ENCODE measurements around the gene ACHE.
"Not testable (repeated sequence)": the region's sequence is repeated elsewhere in the genome, so short reads cannot be mapped to it uniquely, and the experiment has no call there.

Gene ACHE

DNA sequence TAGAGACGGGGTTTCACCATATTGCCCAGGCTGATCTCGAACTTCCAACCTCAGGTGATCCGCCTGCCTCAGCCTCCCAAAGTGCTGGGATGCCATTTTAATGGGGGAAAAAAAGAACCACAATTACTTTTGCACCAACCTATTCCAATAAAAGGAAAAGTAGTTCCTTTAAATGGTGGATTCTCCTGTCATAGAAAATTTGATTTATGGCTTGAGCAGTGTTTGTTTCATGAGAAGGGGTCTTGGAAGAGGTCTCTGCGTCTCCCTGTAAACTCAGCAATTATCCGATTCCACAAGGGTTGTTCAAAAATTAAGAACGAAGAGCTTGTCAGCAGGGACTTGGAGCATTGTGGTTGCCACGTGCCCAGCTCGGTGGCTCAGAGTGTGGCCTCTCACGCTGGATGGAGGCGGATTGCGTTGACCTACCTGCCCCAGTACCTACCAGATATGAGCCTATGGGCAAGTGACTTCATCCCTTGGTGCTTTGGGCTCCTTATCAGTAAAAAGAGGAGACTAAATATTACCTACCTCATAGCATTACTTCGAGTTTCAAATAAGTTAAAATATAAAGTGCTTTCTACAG, 31.3 kb downstream of the ACHE start:
- no peak overlapping the region for H3K27ac Mint-ChIP-seq
- peaks cover 46% of the 10 kb centered on the region for H3K36me3 Mint-ChIP-seq
- no peak for ATAC-seq
- no peaks in the 10 kb centered on the region for H3K9me3 Mint-ChIP-seq
- H3K4me1 Mint-ChIP-seq: peaks cover 26% of the 10 kb centered on the region
- no peaks in the 10 kb centered on the region for H3K27me3 Mint-ChIP-seq
- no peak overlapping the region for H3K4me3 Mint-ChIP-seq

DNA sequence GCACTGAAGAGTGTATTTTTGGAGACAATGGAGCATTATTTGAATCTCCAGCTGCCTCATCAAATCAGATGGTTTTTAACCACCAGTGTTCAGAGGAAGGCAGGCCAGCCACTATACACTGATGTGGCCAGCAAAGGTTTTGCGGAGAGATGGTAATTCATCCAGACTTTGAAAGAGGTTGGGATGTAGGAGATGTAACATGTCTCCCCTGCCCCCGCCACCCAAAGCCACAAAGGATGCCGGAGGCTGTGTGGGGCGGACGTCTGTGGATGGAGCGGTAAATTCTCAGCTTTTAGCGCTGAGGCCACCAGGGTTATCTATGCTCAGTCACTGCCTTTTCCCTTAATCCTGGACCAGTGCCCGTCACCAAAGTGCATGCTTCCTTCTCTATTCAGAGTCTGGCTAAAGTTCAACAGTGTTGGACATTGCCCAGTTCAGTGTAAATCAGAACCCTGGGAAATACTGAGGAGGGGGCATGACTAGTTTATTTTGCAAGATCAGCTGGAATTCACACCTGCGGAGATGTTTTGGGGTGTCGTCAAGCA, 32.2 kb downstream of the ACHE start:
- ATAC-seq: no peak
- Mint-ChIP-seq H3K4me1 (peaks cover 22% of the 10 kb centered on the region), H3K4me3 (no peak overlapping the region), H3K27ac (no peak overlapping the region), H3K36me3 (peaks cover 55% of the 10 kb centered on the region), H3K9me3 (no peaks in the 10 kb centered on the region), H3K27me3 (no peaks in the 10 kb centered on the region)

DNA sequence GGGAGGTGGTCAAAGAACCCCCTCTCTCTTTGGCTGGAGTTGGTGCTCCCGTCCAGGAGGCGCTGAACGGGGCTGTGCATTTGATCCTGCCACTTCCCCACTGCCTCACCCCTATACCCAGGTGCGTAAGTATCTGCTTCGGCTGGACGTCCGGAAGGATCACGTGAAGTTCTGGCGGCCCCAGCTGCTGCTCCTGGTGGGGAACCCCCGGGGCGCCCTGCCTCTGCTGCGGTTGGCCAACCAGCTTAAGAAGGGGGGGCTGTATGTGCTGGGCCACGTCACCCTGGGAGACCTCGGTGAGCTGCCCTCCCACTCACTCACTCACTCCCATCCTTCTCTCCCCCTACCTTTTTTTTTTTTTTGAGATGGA, 34.1 kb downstream of the ACHE start:
- peaks cover 3% of the 10 kb centered on the region for H3K4me1 Mint-ChIP-seq
- H3K36me3 Mint-ChIP-seq: peaks cover 64% of the 10 kb centered on the region
- ATAC-seq: no peak
- H3K9me3 Mint-ChIP-seq: no peaks in the 10 kb centered on the region
- no peak overlapping the region for H3K27ac Mint-ChIP-seq
- H3K27me3 Mint-ChIP-seq: no peaks in the 10 kb centered on the region
- H3K4me3 Mint-ChIP-seq: no peak overlapping the region

DNA sequence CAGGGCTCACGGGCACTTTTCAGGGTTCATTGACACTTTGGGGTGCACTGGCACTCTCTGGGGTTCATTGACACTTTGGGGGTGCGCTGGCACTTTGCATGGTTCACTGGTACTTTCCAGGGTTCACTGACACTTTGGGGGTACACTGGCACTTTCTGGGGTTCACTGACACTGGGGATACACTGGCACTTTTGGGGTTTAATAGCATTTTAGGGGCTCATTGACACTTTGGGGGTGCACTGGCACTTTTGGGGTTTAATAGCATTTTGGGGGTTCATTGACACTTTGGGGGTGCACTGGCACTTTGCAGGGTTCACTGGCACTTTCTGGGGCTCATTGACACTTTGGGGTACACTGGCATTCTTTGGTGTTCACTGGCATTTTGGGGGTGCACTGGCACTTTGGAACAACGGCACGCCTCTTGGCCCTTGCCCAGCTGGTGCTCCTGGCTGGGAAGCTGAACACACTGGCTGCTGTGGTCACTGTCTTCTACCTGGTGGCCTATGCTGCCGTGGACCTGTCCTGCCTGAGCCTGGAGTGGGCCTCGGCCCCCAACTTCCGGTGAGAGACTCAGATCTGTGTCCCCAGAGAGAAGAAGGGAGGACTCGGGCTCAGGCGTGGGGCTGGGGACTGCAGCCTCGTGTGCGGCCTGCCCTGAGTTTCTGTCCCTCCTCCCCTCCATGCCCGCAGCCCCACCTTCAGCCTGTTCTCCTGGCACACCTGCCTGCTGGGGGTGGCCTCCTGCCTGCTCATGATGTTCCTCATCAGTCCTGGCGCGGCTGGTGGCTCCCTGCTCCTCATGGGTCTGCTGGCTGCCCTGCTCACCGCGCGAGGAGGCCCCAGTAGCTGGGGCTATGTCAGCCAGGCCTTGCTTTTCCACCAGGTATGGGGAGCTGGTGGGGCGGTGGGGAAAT, 34.7 kb downstream of the ACHE start:
- Mint-ChIP-seq H3K27me3 (no peaks in the 10 kb centered on the region), H3K4me1 (peaks cover under 1% of the 10 kb centered on the region), H3K9me3 (no peaks in the 10 kb centered on the region), H3K36me3 (peaks cover 65% of the 10 kb centered on the region), H3K4me3 (no peak overlapping the region), H3K27ac (no peak overlapping the region)
- no peak for ATAC-seq

DNA sequence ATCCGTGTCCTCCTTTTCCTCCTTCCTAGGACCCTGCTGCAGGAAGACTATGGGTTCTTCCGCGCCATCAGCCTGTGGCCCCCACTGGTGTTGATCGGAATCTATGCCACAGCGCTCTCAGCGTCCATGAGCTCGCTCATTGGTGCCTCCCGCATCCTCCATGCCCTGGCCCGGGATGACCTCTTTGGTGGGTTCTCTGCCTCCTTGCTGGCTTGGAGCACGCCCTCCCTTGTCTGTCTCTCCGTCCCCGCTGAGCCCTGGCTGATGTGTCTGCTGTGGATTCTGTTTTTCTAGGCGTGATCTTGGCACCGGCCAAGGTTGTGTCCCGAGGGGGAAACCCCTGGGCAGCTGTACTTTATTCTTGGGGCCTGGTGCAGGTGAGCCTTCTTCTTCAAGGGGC, 35.8 kb downstream of the ACHE start:
- no peaks in the 10 kb centered on the region for H3K27me3 Mint-ChIP-seq
- no peak overlapping the region for H3K4me3 Mint-ChIP-seq
- peaks cover 9% of the 10 kb centered on the region for H3K4me1 Mint-ChIP-seq

DNA sequence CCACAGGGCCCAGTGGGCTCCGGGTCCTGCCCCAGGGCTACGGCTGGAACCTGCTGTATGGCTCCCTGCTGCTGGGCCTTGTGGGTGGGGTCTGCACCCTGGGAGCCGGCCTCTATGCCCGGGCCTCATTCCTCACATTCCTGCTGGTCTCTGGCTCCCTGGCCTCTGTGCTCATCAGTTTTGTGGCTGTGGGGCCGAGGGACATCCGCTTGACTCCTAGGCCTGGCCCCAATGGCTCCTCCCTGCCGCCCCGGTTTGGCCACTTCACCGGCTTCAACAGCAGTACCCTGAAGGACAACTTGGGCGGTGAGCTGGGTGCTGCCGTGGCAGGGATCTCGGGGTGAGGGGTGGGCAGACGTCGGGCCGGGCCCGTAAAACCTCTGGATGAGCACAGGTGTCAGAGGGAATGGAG, 38.8 kb downstream of the ACHE start:
- Mint-ChIP-seq H3K4me1 (peaks cover 34% of the 10 kb centered on the region), H3K27me3 (no peaks in the 10 kb centered on the region), H3K9me3 (no peaks in the 10 kb centered on the region), H3K36me3 (peaks cover 46% of the 10 kb centered on the region), H3K4me3 (no peak overlapping the region), H3K27ac (no peak overlapping the region)
- ATAC-seq: no peak

More for the DNA sequence above, 35.8 kb downstream of the ACHE start:
- Mint-ChIP-seq H3K36me3 (peaks cover 74% of the 10 kb centered on the region), H3K27ac (no peak overlapping the region), H3K9me3 (no peaks in the 10 kb centered on the region)
- no peak for ATAC-seq

DNA sequence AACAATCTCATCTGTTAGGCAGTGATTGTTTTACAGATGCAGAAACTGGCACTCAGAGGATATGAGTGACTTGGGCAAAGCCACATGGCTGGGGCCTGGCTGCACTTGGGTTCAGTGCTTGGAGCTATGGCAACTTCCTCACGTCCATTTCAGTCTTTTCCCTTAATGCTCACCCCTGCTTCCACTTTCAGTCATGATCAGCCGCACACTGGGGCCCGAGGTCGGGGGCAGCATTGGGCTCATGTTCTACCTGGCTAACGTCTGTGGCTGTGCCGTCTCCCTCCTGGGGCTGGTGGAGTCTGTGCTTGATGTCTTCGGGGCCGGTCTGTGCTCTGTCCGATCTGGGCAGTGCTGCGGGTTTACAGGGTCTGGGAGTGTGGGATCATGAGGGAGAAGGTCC, 40.2 kb downstream of the ACHE start:
- Mint-ChIP-seq H3K27ac (no peak overlapping the region), H3K4me1 (peaks cover 37% of the 10 kb centered on the region), H3K36me3 (peaks cover 39% of the 10 kb centered on the region), H3K27me3 (no peaks in the 10 kb centered on the region), H3K9me3 (no peaks in the 10 kb centered on the region), H3K4me3 (no peak overlapping the region)
- no peak for ATAC-seq

DNA sequence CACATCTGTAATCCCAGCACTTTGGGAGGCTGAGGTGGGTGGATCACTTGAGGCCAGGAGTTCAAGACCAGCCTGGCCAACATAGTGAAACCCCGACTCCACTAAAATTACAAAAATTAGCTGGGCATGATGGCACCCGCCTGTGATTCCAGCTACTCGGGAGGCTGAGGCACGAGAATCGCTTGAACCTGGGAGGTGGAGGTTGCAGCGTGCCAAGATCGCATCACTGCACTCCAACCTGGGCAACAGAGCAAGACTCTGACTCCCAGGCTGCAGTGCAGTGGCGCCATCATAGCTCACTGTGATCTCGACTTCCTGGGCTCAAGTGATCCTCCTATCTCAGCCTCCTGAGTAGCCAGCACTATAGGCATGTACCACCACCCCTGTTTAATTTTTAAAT, 40.8 kb downstream of the ACHE start:
- peaks cover 33% of the 10 kb centered on the region for H3K36me3 Mint-ChIP-seq
- not testable (repeated sequence) for H3K9me3 Mint-ChIP-seq, H3K27ac Mint-ChIP-seq, H3K4me3 Mint-ChIP-seq, ATAC-seq, H3K27me3 Mint-ChIP-seq
- peaks cover 37% of the 10 kb centered on the region for H3K4me1 Mint-ChIP-seq

DNA sequence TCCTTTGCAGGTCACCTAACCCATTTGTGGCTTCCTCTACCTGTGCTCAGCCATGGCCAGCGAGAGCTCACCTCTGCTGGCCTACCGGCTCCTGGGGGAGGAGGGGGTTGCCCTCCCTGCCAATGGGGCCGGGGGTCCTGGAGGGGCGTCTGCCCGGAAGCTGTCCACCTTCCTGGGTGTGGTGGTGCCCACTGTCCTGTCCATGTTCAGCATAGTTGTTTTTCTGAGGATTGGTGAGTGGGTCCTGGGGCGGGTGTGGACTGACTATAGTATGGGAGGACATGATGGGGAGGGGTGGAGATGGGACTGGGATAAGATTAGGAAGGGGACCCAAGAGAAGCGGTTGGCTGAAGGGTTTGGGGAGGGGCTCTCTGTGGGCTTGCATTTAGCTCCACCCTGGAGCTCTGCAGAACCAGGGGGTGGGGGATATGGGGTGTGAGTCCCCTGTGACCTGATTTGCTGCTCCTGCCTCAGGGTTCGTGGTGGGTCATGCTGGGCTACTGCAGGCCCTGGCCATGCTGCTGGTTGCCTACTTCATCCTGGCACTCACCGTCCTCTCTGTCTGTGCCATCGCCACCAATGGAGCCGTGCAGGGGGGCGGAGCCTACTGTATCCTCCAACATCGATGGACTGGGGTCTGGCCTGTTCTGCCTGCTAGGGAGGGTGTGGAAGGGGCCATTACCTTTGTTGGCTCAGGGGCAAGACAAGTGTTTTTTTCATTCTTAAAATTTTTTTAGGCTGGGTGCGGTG, 41.4 kb downstream of the ACHE start:
- H3K27ac Mint-ChIP-seq: peak overlapping the region; percentile 64
- H3K4me3 Mint-ChIP-seq: no peak overlapping the region
- peaks cover 37% of the 10 kb centered on the region for H3K4me1 Mint-ChIP-seq
- H3K27me3 Mint-ChIP-seq: no peaks in the 10 kb centered on the region
- ATAC-seq: no peak
- no peaks in the 10 kb centered on the region for H3K9me3 Mint-ChIP-seq
- H3K36me3 Mint-ChIP-seq: peaks cover 27% of the 10 kb centered on the region

DNA sequence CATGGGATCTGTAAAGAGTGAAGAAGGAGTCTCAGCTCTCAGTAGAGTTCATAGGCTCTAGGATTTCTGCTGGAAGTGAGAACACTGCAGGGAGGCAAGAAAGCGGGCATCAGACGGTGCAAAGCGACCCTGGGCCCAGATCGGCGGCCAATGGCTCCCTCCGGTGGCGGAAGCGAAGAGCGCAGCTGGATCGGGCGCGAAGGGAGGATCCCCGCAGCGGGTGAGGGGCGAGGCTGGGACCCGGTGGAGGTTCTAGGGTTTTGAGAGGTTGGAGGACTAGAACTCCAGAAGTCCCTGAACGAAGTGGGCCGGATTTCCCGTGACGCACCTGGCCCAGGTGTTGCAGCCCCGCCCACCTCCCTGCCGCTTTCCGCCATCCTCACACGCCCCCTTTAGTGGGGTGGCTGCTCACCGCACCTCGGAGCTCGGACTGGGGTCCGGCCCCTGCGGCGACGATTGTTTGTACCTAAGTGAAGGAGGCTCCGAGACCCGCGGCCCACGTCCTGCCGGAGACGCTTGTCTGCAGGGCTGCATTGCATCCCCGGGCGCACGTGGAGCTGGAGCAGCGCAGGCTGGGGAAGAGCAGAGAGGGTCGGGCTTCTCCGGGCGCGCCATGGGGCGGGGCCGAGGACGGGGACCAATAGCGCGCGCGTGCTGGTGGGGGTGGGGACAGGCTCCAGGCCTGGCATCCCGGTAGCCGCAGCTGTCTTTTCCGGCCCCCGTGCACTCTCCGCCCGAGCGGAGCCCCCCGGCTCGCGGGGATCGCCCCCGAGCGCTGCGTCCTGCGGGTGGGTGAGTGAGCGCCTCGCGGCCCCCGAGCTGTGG, 43.4 kb downstream of the ACHE start, which contains the start of gene SLC12A9:
TSS of gene SLC12A9 (plus strand) at position 666 of the 825 bp plus-strand sequence. CDS start 1,485 bp downstream, outside the sequence.
- Mint-ChIP-seq H3K36me3 (peaks cover 15% of the 10 kb centered on the region), H3K9me3 (no peaks in the 10 kb centered on the region), H3K27ac (peak within 1 kb of the TSS; percentile 64), H3K4me3 (peak within 1 kb of the TSS; percentile 97), H3K4me1 (peaks cover 37% of the 10 kb centered on the region), H3K27me3 (no peaks in the 10 kb centered on the region)
- ATAC-seq: peak; percentile 97

DNA sequence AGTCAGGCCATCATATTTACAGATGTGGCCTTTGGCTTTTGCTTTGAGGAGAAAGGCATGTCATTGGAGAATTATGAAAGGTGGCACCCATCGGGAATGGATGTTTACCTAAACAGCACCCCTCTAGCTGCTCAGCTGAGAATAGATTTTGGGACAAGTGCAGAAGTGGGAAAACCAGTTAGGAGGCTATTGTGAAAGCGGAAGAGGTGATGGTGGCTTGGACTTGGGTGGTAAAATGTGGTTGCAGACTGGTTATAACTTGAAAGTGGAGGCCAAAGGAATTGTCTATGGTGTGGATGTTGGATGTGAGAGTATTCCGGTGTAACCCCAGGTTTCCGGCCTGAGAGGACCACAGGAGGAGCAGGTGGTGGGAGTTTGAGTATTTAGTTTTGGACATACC, 48.3 kb downstream of the ACHE start:
- Mint-ChIP-seq H3K27ac (no peak overlapping the region), H3K4me1 (peaks cover 7% of the 10 kb centered on the region), H3K9me3 (no peaks in the 10 kb centered on the region), H3K36me3 (no peaks in the 10 kb centered on the region), H3K4me3 (no peak overlapping the region), H3K27me3 (no peaks in the 10 kb centered on the region)
- no peak for ATAC-seq

DNA sequence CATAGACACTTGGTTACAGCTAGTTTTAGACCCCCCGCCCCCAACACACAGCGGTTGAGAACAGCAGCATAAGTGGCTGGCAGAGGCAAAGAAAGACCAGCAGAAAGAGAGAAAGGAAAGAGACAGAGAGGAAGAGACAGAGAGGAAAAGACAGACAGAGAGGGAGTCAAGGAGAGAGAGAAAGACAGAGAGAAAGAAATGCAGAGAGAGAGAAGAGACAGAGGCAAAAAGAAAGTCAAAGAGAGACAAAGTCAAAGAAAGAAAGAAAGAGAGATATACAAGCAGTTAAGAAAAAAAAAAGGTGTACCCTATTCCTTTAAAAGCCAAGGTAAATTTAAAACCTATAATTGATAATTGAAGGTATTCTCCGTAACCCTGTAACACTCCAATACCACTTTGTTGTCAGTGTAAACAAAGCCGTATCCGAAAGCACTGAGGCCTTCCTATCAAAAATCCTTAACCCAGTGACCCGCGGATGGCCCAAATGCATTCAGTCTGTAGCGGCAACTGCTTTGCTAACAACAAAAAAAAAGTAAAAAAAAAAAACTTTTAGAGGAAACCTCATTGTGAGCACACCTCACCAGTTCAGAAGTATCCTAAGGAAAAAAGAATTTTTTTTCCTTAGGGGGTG, 55.1 kb downstream of the ACHE start:
- Mint-ChIP-seq H3K27ac (no peak overlapping the region), H3K36me3 (no peaks in the 10 kb centered on the region), H3K4me3 (no peak overlapping the region), H3K9me3 (no peaks in the 10 kb centered on the region), H3K27me3 (no peaks in the 10 kb centered on the region), H3K4me1 (peaks cover 7% of the 10 kb centered on the region)
- ATAC-seq: no peak

Measured in stimulated activated memory B cell treated with anti-CD40 and anti-IgM and Interleukin-4, amounts not matched to agents 10 μg/mL and 1 μg/mL and 100 μg/mL, for 72 hours (primary cell).